Neural cell (in vitro differentiated cells): Measurements from ENCODE around the gene TSPAN31.

Experiments
- TF ChIP-seq, protein P1 (sequence below): fragments of 450-650 bp; IDR thresholded peaks from 2 replicates; pipeline ENCODE4 v1.5.1; 2014; ENCODE audit warnings: antibody characterized with exemption, mild to moderate bottlenecking, moderate library complexity; ENCODE audit not compliant: poor library complexity, severe bottlenecking
- TF ChIP-seq, protein P2 (sequence below): IDR thresholded peaks from 2 replicates; pipeline ENCODE4 v1.6.1; 2012; ENCODE audit warnings: borderline replicate concordance

DNA sequence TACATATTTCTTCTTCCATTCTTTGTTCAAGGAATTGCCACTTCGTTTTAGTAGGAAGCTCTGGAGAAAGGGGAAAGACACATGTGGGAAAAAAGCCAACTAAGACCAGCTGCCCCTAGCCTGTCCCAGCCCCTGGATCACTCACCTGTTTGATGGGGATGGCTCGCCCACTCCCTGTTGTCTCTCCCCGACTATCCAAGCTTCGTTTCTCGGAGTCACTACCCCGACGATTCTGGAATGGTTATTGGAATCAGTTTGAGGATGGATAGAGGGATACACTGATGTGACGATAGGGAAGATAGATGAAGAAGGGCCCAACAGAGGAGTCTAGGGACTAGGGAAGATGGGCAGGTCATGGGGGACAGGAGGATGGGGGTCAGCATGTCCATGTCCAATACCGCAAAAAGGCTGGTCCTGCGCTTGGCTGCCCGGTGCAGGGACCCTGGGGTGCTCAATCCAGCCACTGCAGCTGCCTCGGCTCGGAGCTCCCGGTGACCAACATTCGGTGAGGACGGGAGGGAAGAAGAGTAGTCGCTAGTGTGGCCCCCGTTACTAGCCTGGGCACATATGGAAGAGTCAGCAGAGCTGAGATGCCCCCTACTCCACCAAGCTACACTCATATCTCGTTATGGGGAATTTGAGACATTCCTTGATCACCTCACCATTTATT is 13.3 kb upstream of the TSPAN31 start:
- TF ChIP-seq, protein P1, sequence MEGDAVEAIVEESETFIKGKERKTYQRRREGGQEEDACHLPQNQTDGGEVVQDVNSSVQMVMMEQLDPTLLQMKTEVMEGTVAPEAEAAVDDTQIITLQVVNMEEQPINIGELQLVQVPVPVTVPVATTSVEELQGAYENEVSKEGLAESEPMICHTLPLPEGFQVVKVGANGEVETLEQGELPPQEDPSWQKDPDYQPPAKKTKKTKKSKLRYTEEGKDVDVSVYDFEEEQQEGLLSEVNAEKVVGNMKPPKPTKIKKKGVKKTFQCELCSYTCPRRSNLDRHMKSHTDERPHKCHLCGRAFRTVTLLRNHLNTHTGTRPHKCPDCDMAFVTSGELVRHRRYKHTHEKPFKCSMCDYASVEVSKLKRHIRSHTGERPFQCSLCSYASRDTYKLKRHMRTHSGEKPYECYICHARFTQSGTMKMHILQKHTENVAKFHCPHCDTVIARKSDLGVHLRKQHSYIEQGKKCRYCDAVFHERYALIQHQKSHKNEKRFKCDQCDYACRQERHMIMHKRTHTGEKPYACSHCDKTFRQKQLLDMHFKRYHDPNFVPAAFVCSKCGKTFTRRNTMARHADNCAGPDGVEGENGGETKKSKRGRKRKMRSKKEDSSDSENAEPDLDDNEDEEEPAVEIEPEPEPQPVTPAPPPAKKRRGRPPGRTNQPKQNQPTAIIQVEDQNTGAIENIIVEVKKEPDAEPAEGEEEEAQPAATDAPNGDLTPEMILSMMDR, result no peak
- TF ChIP-seq, protein P2, sequence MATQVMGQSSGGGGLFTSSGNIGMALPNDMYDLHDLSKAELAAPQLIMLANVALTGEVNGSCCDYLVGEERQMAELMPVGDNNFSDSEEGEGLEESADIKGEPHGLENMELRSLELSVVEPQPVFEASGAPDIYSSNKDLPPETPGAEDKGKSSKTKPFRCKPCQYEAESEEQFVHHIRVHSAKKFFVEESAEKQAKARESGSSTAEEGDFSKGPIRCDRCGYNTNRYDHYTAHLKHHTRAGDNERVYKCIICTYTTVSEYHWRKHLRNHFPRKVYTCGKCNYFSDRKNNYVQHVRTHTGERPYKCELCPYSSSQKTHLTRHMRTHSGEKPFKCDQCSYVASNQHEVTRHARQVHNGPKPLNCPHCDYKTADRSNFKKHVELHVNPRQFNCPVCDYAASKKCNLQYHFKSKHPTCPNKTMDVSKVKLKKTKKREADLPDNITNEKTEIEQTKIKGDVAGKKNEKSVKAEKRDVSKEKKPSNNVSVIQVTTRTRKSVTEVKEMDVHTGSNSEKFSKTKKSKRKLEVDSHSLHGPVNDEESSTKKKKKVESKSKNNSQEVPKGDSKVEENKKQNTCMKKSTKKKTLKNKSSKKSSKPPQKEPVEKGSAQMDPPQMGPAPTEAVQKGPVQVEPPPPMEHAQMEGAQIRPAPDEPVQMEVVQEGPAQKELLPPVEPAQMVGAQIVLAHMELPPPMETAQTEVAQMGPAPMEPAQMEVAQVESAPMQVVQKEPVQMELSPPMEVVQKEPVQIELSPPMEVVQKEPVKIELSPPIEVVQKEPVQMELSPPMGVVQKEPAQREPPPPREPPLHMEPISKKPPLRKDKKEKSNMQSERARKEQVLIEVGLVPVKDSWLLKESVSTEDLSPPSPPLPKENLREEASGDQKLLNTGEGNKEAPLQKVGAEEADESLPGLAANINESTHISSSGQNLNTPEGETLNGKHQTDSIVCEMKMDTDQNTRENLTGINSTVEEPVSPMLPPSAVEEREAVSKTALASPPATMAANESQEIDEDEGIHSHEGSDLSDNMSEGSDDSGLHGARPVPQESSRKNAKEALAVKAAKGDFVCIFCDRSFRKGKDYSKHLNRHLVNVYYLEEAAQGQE, result no peak
